ENCODE data around the gene IRF1. TPM values are rescaled to one million over a fixed set of nuclear protein-coding genes. Genes with fewer than 3 reads are reported as not detected.

The IRF1 gene
- total RNA-seq, 2 donors from 2014 or later = 10.1 to 15.8 TPM

DNA sequence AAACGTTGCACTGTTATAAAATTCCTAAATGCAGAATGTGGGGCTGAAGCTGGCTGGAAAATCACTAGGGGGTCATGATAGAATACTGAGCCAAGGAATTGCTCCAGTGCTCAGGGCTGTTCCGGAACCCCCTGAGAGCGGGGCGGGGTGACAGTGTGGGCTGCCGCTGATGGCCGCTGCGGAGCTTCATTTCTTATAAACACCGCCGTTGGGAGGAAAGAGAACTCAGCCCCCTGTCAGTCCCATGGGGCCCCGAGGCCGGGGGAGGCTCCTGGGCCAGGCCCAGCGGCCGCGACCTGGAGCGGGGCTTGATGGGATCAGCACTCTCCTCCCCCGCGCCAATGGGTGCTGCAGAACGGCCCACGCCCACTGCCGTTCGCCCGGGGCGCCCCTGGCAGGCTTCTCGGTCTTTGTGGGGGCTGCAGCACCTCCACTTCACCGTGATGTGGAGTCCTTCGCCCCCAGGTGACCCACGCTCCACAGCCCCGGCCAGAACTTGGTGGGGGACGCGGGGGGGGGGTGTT is 5.2 kb upstream of the IRF1 start:
- peak overlapping the region; percentile 42 to 75 for H3K4me3 ChIP-seq
- peak; percentile 84 for DNase-seq (ENCODE audit: low spot score)
- no peaks in the 10 kb centered on the region for H3K27me3 ChIP-seq
- peaks cover 0 to 58% of the 10 kb centered on the region in 2 donors for H3K4me1 ChIP-seq
- no peaks in the 10 kb centered on the region for H3K36me3 ChIP-seq
- TF ChIP-seq, protein P1, sequence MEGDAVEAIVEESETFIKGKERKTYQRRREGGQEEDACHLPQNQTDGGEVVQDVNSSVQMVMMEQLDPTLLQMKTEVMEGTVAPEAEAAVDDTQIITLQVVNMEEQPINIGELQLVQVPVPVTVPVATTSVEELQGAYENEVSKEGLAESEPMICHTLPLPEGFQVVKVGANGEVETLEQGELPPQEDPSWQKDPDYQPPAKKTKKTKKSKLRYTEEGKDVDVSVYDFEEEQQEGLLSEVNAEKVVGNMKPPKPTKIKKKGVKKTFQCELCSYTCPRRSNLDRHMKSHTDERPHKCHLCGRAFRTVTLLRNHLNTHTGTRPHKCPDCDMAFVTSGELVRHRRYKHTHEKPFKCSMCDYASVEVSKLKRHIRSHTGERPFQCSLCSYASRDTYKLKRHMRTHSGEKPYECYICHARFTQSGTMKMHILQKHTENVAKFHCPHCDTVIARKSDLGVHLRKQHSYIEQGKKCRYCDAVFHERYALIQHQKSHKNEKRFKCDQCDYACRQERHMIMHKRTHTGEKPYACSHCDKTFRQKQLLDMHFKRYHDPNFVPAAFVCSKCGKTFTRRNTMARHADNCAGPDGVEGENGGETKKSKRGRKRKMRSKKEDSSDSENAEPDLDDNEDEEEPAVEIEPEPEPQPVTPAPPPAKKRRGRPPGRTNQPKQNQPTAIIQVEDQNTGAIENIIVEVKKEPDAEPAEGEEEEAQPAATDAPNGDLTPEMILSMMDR (IDR thresholded peaks at IDR 0.05) = peak in 1 of 2 donors; percentile 21
- H3K9me3 ChIP-seq = no peaks in the 10 kb centered on the region
- H3K27ac ChIP-seq = peak overlapping the region; percentile 94 to 95

DNA sequence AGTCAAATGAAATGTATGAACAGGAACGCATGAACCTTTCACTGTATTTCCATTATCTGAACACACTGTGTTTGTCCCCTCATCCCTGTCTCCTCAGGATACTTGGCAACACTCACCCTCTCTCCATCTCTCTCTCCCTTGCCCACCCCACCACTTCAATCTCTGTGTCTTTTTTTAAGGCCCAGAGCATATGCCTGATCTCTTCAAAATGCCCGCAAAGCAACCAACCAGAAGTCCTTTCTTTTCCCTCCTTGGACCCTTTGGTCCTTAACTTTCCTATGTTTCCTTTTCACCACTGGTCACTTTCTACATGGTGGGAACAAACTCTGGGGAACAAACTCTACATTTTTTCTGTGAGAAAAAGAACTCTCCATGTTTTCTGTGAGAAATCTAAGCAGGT is 3.2 kb upstream of the IRF1 start:
- H3K4me1 ChIP-seq = peaks cover 0 to 70% of the 10 kb centered on the region in 2 donors
- TF ChIP-seq, protein P1 (IDR thresholded peaks at IDR 0.05) = no peak
- DNase-seq (ENCODE audit: low spot score) = no peak
- H3K4me3 ChIP-seq = no peak overlapping the region
- no peaks in the 10 kb centered on the region for H3K9me3 ChIP-seq
- no peaks in the 10 kb centered on the region for H3K27me3 ChIP-seq
- H3K27ac ChIP-seq = peak overlapping the region in 1 of 2 donors; percentile 95
- H3K36me3 ChIP-seq = no peaks in the 10 kb centered on the region

DNA sequence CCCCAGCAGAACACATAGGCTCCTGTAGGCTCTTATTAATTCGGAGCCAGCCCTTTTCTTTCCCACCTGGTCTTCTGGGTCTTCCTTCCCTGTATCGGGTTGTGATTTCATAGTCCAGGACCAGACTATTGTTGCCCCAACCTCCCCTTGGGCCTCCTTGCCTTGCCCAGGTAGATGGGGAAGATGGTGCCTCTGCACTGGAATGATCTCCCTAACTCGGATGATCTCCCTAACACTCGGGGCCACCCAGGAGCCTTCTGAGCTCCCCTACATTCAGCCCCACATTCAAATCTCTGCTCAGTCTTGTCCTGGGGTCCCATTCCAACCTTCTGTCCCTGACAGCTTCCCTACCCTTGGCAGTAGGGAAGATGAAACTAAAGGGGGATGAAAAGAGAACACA is 2.7 kb upstream of the IRF1 start:
- Histone ChIP-seq H3K36me3 (no peaks in the 10 kb centered on the region), H3K4me3 (no peak overlapping the region), H3K4me1 (peaks cover 0 to 76% of the 10 kb centered on the region in 2 donors), H3K27me3 (no peaks in the 10 kb centered on the region), H3K9me3 (no peaks in the 10 kb centered on the region), H3K27ac (no peak overlapping the region)
- peak; percentile 56 for DNase-seq (ENCODE audit: low spot score)
- TF ChIP-seq, protein P1 (IDR thresholded peaks at IDR 0.05) = no peak

DNA sequence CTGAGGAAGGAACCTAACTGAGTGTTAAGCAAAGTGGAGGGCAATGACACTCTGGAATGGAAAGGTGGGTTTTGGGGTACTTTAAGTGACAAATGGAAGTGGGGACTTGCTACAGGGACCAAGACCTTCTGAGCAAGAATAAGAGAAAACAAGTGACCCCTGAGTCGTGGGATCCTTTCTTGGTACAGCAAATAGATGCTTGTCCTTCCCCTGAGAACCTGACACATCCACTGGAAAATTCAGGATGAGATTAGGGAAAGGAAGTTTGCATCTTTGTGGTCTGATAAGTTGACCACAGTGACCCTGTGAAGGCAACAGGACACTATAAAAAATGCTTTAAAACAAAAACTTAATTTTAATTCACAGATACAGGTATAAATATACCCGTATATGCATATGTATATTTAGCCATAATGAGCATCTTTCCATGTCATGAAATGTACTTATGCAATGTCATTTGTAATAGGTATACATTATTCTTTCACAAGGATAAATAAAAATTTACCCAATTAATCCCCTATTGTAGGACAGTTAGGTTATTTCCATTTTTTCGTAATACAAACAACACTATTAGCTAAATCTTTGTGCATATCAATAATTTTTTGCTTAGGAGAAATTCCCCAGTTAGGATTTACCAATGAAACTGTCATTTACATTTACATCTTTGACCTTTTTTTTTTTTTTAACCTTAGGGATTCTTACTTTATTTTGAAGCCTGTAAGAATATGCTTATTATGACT is 2.0 kb upstream of the IRF1 start:
- DNase-seq (ENCODE audit: low spot score) = no peak
- Histone ChIP-seq H3K4me1 (peaks cover 0 to 77% of the 10 kb centered on the region in 2 donors), H3K27ac (no peak overlapping the region), H3K36me3 (peaks cover 4% of the 10 kb centered on the region), H3K27me3 (no peaks in the 10 kb centered on the region), H3K9me3 (no peaks in the 10 kb centered on the region), H3K4me3 (no peak overlapping the region)
- TF ChIP-seq, protein P1 (IDR thresholded peaks at IDR 0.05) = no peak

DNA sequence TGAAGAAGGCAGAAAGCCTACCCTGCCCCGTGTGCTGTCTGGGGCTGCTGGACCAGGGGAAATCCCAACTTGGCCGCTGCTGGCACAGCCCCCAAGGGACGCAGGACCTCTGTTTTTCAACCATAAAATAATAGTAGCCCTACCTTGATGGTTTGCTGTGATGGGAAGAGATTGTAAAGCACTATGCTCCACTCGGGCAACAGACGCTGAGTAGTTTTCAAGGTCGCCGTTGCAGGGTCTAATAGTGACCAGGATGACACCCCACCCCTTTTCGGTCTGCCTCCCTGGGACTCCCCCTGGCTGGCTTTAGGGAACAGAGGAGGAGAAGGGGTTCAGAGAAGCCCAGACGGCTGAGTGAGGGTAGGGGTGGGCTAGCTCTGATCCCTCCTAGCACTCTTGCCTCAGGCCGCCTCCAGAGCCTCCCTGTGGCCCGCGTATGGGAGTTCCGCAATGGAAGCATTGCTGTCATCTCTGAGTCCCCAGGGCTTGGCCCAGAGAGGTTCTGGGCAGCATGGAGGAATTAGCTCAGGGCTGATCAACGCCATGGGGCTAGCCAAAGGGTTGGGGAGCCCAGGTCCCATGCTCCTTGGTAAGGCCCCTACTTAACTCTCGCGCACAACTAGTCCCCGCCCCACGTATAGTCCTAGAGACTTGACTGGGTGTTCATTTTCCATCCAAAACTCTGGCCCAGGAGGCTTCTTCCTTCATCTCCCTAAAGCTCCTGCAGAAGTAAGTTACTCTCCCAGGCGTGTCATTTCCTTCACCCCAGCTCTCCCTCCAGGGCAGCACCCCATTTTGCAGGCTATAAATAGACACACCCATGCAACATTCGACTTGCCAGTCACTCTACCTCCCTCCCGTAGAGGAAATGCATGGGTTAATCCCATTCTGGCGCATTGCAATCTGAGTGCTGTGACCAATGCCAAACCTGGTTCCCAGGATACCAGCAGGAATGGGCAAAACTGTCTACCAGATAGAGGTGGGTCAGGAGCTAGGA is 1.1 kb upstream of the IRF1 start:
- no peaks in the 10 kb centered on the region for H3K9me3 ChIP-seq
- H3K4me1 ChIP-seq = peaks cover 0 to 77% of the 10 kb centered on the region in 2 donors
- TF ChIP-seq, protein P1 (IDR thresholded peaks at IDR 0.05) = no peak
- peak; percentile 59 for DNase-seq (ENCODE audit: low spot score)
- no peaks in the 10 kb centered on the region for H3K27me3 ChIP-seq
- peak overlapping the region; percentile 64 to 86 for H3K4me3 ChIP-seq
- peaks cover 13% of the 10 kb centered on the region for H3K36me3 ChIP-seq
- peak overlapping the region; percentile 93 to 95 for H3K27ac ChIP-seq

Measured in right atrium auricular region (tissue), 2 donors.